GM21576 (cell line): ENCODE measurements around the gene TPSG1.

Source experiments
- ATAC-seq: cut with Tn5 transposase; IDR thresholded peaks from one replicate; pipeline ENCODE4 v1.9.1; 2021; ENCODE audit warnings: mild to moderate bottlenecking, moderate library complexity; ENCODE audit not compliant: unreplicated experiment

Gene TPSG1

GRCh38 chr16:1181404-1182315 lies 43.4 kb downstream of the TPSG1 start:
- ATAC-seq = no peak

- no peak for ATAC-seq
Measured at GRCh38 chr16:1180549-1181403, 44.3 kb downstream of the TPSG1 start.

- no peak for ATAC-seq
Measured at GRCh38 chr16:1178295-1178910, 46.7 kb downstream of the TPSG1 start.

- ATAC-seq = no peak
Measured at GRCh38 chr16:1177750-1178149, 47.3 kb downstream of the TPSG1 start.

GRCh38 chr16:1177053-1177452 lies 48.0 kb downstream of the TPSG1 start:
- no peak for ATAC-seq

- ATAC-seq = no peak
Measured at GRCh38 chr16:1176280-1176897, 48.7 kb downstream of the TPSG1 start.

- ATAC-seq = no peak
Measured at GRCh38 chr16:1175566-1176279, 49.3 kb downstream of the TPSG1 start.

- ATAC-seq = no peak
Measured at GRCh38 chr16:1174477-1175357, 50.4 kb downstream of the TPSG1 start.

GRCh38 chr16:1173788-1174451 lies 51.1 kb downstream of the TPSG1 start:
- ATAC-seq = no peak

- ATAC-seq = no peak
Measured at GRCh38 chr16:1172651-1173050, 52.4 kb downstream of the TPSG1 start.

- no peak for ATAC-seq
Measured at GRCh38 chr16:1171854-1172428, 53.1 kb downstream of the TPSG1 start.
